ENCODE measurements around the gene DCLK1. TPM values are rescaled to one million over a fixed set of nuclear protein-coding genes. Genes with fewer than 3 reads are reported as not detected.

DCLK1 gene
- total and polyA plus RNA-seq, 2 donors (not counting 1 experiment from before 2014, with no cell fraction given), result 0.56 to 6.3 TPM

- no peaks in the 10 kb centered on the region for H3K36me3 ChIP-seq (ENCODE audit: control insufficient read depth, insufficient read depth, low read length)
- no peaks in the 10 kb centered on the region for H3K79me2 ChIP-seq (ENCODE audit: control insufficient read depth, insufficient read depth, low read length)
- H2AFZ ChIP-seq (ENCODE audit: low read length), result no peak overlapping the region
- no peak for TF ChIP-seq EZH2 (IDR thresholded peaks at IDR 0.05; ENCODE audit: low read length, missing control alignments)
- TF ChIP-seq CTCF (conservative IDR thresholded peaks at IDR 0.05 in 1 of 2, IDR thresholded peaks at IDR 0.05 in 1 of 2; ENCODE audit: low read depth in 1 of 2, low read length in 2 of 2), result no peak
- no peak overlapping the region for H3K9ac ChIP-seq (ENCODE audit: insufficient read depth, low read length)
- no peak overlapping the region for H3K4me2 ChIP-seq (ENCODE audit: extremely low read depth, insufficient read depth, low read length)
- H3K4me1 ChIP-seq (ENCODE audit: control insufficient read depth, extremely low read depth, insufficient read depth, low read length), result no peaks in the 10 kb centered on the region
- no peaks in the 10 kb centered on the region for H3K27me3 ChIP-seq (ENCODE audit: control insufficient read depth, insufficient read depth, low read length)
- H3K27ac ChIP-seq (ENCODE audit: insufficient read depth, low read length), result no peak overlapping the region
- no peaks in the 10 kb centered on the region for H3K9me3 ChIP-seq (ENCODE audit: control insufficient read depth, insufficient read depth, low read depth, low read length)
- H3K4me3 ChIP-seq (replicated peaks in 1 of 4; ENCODE audit: control extremely low read depth in 1 of 4, insufficient read depth in 1 of 4, low read depth in 3 of 4, low read length in 4 of 4), result no peak overlapping the region
- peak in 1 of 2 donors; percentile 40 for DNase-seq (ENCODE audit: low read depth in 2 of 2)
- no peaks in the 10 kb centered on the region for H4K20me1 ChIP-seq (ENCODE audit: control insufficient read depth, extremely low read depth, insufficient read depth, low read length)
Measured at GRCh38 chr13:36148446-36148845, 17.3 kb upstream of the DCLK1 start.

- Histone ChIP-seq H2AFZ (ENCODE audit: low read length) (no peak overlapping the region), H3K4me2 (ENCODE audit: extremely low read depth, insufficient read depth, low read length) (no peak overlapping the region), H3K9ac (ENCODE audit: insufficient read depth, low read length) (no peak overlapping the region), H3K4me3 (replicated peaks in 1 of 4; ENCODE audit: control extremely low read depth in 1 of 4, insufficient read depth in 1 of 4, low read depth in 3 of 4, low read length in 4 of 4) (no peak overlapping the region), H3K4me1 (ENCODE audit: control insufficient read depth, extremely low read depth, insufficient read depth, low read length) (no peaks in the 10 kb centered on the region), H3K36me3 (ENCODE audit: control insufficient read depth, insufficient read depth, low read length) (no peaks in the 10 kb centered on the region), H4K20me1 (ENCODE audit: control insufficient read depth, extremely low read depth, insufficient read depth, low read length) (no peaks in the 10 kb centered on the region), H3K27ac (ENCODE audit: insufficient read depth, low read length) (no peak overlapping the region), H3K27me3 (ENCODE audit: control insufficient read depth, insufficient read depth, low read length) (no peaks in the 10 kb centered on the region), H3K79me2 (ENCODE audit: control insufficient read depth, insufficient read depth, low read length) (no peaks in the 10 kb centered on the region), H3K9me3 (ENCODE audit: control insufficient read depth, insufficient read depth, low read depth, low read length) (no peaks in the 10 kb centered on the region)
- no peak for DNase-seq (ENCODE audit: low read depth in 2 of 2)
- TF ChIP-seq EZH2 (IDR thresholded peaks at IDR 0.05; ENCODE audit: low read length, missing control alignments), result no peak
- no peak for TF ChIP-seq CTCF (conservative IDR thresholded peaks at IDR 0.05 in 1 of 2, IDR thresholded peaks at IDR 0.05 in 1 of 2; ENCODE audit: low read depth in 1 of 2, low read length in 2 of 2)
Measured at GRCh38 chr13:36147330-36147729, 16.1 kb upstream of the DCLK1 start.

- Histone ChIP-seq H4K20me1 (ENCODE audit: control insufficient read depth, extremely low read depth, insufficient read depth, low read length) (no peaks in the 10 kb centered on the region), H3K79me2 (ENCODE audit: control insufficient read depth, insufficient read depth, low read length) (no peaks in the 10 kb centered on the region), H3K4me1 (ENCODE audit: control insufficient read depth, extremely low read depth, insufficient read depth, low read length) (no peaks in the 10 kb centered on the region), H3K4me2 (ENCODE audit: extremely low read depth, insufficient read depth, low read length) (no peak overlapping the region), H2AFZ (ENCODE audit: low read length) (no peak overlapping the region), H3K27me3 (ENCODE audit: control insufficient read depth, insufficient read depth, low read length) (no peaks in the 10 kb centered on the region), H3K9ac (ENCODE audit: insufficient read depth, low read length) (no peak overlapping the region), H3K36me3 (ENCODE audit: control insufficient read depth, insufficient read depth, low read length) (no peaks in the 10 kb centered on the region), H3K4me3 (replicated peaks in 1 of 4; ENCODE audit: control extremely low read depth in 1 of 4, insufficient read depth in 1 of 4, low read depth in 3 of 4, low read length in 4 of 4) (no peak overlapping the region), H3K27ac (ENCODE audit: insufficient read depth, low read length) (no peak overlapping the region), H3K9me3 (ENCODE audit: control insufficient read depth, insufficient read depth, low read depth, low read length) (no peaks in the 10 kb centered on the region)
- no peak for DNase-seq (ENCODE audit: low read depth in 2 of 2)
- TF ChIP-seq EZH2 (IDR thresholded peaks at IDR 0.05; ENCODE audit: low read length, missing control alignments) (no peak), CTCF (conservative IDR thresholded peaks at IDR 0.05 in 1 of 2, IDR thresholded peaks at IDR 0.05 in 1 of 2; ENCODE audit: low read depth in 1 of 2, low read length in 2 of 2) (no peak)
Measured at GRCh38 chr13:36146511-36147269, 15.5 kb upstream of the DCLK1 start.
